GM21447 (cell line): ENCODE measurements around the gene TGM4.
"Not testable (repeated sequence)": the region's sequence is repeated elsewhere in the genome, so short reads cannot be mapped to it uniquely, and the experiment has no call there.

Source experiments
- ATAC-seq: cut with Tn5 transposase; IDR thresholded peaks from one replicate; pipeline ENCODE4 v1.9.1; 2021; ENCODE audit not compliant: unreplicated experiment

TGM4 gene

DNA sequence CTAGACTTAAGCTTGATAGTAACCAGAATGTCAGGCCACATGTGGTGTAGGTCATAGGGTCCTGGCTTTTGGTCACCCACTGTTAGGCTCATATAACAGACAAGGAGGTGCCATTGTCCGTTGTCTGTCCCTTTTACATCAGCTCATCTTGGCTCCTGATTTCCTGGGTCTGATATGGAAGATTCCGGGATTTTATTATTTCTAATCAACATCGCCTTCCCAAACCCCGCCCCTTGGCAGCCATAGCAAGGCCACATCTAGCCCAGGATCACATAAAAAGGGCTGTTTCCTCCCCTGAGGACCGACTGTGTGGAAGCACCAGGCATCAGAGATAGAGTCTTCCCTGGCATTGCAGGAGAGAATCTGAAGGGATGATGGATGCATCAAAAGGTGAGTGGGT, at the start of gene TGM4:
Gene TGM4, plus strand, starts transcription at position 301 of the 400 bp plus-strand sequence. Its CDS starts 71 bp downstream, at position 372.
- no peak for ATAC-seq

DNA sequence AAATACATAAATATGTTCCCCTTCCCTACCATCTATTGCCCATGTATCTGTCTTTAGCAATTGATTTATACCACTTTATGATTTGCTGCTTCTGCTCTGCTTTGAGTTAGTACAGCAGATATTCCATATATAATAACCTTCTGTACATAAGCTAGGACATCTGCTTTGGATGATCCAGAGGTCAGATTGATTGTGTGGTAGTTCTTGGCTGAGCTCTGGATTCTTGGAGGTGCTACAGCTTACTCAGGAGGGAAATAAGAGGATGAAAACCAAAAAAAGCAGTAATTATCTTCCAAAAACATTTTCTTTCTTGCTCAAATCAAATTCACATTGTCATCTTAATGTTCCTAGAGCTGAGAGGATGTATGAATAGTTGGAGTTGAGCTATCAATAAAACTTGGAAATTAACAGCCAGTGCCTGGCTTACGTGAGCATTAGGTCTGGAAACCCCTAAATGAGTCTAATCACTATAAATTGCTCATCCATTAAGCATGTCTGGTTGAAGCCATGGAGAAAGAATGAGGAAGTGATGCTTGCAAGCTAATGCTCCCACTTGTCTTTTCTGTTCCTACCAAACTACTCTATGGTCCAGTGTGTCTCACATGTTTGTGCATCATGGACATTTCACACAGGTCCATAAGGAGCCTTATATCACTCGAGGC, 49.0 kb upstream of the TGM4 start:
- ATAC-seq: no peak

DNA sequence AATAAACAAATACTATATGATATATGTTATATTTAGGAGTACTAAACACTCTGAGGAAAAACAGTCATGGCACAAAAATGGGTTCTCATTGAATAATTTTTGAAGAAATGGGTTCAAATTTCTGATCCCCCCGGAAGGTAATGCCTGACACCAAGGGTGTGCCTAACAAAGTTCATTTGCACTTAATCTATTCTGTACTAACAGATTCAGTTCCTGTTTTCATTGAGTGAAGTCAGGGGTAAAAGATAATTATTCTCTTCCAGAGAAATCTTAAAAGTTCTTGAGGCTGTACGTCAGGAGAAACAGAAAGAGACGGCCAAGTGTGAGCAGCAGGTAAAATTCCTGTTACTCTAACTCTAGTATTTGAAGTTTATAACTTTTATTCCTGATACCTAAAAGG, 47.2 kb upstream of the TGM4 start:
- ATAC-seq: no peak

DNA sequence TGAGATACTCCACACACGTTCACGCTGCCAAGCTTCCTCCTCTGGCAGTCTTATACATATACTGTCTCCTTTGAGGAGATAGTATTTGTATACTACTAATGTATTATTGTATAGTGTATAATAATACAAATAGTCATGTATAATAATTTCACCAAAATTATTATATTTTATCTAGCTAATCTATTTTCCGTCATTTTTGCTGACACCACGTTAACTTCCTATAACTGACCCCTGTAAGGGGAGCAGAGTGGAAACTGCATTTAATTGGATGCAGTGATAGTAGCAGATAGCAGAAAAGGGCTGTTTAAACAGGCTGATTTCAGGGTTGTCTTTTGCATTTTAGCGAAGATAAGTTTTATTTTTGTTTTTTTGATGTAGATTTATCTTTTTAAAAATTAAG, 43.2 kb upstream of the TGM4 start:
- ATAC-seq: no peak

DNA sequence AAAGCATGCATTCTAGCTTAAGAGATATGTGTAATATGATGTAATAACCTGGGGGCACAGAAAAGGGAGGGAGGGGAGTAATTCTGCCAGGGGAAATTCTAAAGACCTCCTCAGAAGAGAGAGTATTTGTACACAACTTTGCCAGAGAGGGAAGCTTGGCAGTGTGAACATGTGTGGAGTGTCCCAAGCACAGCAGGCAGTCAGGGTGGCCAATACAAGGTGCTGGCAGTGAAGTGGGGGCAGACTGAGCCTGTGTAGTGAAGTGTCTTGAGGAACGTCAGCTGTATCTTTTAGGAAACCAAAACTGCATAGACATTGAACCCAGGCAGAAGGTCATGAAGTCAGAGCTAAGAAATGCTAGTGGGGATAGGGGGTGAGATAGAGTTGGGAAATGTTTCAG, 42.4 kb upstream of the TGM4 start:
- no peak for ATAC-seq

DNA sequence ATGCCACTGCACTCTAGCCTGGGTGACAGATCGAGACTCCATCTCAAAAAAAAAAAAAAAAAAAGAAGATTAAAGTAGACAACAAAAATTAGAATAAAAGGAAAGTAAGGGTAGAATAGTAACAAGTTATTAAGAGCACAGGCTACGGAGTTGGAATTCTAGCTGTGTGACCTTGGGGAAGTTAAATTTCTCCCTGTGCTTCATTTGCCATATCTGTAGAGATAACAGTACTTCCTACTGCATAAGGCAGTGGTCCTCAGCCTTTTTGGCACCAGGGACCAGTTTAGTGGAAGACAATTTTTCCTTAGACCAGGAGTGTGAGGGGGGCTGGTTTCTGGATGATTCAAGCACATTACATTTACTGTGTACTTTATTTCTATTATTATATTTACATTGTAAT, 41.4 kb upstream of the TGM4 start:
- ATAC-seq: no peak

DNA sequence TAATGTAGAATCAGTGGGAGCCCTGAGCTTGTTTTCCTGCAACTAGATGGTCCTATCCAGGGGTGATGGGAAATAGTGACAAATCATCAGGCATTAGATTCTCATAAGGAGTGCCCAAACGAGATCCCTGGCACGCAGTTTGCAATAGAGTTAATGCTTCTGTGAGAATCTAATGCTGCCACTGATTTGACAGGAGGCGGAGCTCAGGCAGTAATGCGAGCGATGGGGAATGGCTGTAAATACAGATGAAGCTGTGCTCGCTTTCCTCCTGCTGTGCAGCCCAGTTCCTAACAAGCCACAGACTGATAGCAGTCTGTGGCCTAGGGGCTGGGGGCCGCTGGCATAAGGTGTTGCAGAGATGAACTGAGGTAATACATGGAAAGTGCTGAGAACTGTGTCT, 41.0 kb upstream of the TGM4 start:
- no peak for ATAC-seq

DNA sequence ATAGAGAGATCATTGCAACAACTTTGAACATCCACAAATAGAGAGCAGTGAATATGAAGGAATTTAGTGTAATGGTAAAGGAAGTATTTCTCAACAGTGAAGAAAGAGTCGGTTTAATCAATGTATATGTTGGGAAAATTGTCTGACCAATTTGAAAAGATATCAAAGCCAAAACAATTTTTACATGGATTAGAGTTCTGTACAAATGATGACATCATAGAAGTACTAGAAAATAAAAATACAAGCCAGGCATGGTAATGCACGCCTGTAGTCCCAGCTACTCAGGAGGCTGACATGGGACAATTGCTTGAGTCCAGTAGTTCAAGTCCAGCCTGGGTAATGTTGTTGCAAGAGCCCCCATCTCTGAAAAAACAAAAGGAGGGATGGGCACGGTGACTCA, 38.7 kb upstream of the TGM4 start:
- no peak for ATAC-seq

DNA sequence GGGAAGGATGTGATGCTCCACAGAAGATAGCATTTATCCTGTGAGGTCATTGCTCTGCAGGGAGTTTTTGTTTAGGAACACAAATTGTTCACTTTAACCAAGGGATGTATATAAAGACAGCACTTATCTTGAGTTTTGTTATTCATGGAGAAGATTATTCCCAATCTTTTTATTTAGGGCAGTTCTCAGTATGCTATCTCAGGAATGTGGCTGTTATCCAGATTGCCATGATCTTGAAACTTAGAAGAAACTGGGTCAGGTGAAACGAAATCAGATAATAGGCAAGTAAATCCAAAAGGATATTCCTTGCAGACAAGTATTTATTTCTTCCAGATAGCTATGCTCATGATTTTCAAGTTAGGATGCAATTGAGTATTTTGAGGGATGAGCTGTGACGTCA, 32.0 kb upstream of the TGM4 start:
- ATAC-seq: no peak

DNA sequence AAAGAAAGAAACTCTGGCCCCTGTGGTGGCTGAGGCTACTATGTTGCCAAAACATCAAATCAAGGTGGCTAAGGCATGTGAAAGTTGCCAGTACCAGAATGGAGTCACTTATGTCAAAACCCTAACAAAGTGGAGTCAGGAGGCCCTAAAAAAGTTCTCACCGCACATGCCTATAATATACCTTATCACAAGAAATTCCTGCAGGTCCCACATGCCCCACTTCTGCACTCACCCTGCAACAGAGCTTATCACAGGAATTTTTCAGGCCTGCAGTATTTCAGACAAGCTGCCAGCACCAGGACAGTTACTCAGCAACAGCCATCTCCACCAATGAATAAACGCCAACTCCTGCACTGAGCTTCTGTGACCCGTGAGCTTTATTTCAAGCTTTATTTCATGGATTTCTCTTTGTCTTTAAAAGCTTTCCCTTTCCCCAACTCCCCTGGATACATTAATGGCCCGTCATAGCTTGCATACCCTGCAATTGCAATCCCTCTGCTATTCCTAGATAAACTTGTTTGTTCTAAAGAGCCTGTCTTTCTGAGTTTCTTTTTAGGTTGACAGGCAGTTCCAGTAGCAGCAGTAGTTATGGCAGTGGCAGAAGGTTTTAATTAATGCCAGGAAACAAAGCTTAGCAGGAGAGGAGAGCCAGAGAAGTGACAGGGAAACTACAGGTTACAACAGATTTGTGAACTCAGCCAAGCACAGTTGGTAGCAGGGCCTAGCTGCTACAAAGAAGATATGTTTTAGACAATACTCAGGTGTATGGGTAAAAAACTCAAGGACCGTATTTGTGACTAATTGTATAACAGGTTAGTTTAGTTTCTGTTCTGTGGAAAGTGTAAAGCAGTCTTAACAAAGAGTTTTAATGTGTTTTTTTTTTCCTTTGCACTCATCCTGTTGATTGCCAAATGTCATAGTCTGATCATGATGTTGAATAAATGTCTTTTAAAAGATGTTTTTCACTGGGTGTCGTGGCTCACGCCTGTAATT, 28.6 kb upstream of the TGM4 start:
- no peak for ATAC-seq

DNA sequence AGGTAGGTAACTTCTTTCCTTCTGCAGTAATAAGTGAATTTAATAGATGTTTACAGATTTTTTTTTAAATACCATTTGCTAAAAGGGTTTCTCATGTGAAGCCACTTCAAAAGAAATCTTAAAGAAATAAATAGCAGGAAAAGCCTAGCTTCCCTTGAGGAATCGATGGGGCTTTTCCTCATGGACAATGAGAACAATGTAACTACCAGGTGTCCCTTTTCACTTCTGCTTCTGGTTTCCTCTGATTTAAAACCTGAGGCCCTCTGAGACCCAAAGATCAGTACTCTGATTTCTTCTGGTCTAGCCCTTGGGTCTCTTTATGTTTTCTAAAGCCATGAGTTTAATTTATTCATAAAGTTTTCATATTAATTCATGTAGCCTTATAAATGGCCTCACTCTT, 25.8 kb upstream of the TGM4 start:
- no peak for ATAC-seq

DNA sequence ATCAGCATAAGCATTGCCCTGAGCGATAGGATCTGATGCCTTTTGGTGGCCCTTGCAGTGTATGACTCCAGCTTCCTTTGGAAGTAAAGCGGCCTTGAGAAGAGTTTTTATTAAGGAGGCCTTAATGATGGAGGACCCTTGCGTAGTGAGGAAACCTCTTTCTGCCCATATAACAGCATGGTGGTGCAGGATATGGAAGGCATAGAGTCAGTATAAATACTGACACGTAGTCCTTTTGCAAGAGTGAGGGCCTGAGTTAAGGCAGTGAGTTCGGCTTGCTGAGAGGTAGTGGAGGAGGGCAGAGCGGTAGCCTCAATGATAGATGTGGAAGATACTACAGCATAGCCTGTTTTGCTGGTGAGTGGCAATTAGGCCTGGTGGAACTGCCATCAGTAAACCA, 17.7 kb upstream of the TGM4 start:
- ATAC-seq: not testable (repeated sequence)

DNA sequence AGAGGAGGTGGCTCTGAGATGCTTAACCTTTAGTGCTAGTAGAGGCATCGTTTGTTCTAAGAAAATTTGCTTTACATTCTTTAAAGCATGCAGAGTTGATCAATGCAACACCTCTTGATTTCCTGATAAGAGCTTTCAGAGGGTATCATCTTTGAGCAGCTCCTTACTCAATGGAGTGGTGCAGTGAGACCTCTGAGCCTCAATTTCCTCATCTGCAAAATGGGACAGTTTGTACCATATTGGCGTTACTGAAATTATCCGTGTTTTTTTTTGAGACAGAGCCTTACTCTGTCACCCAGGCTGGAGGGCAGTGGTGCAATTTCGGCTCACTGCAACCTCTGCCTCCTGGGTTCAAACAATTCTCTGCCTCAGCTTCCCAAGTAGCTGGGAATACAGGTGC, 14.3 kb upstream of the TGM4 start:
- ATAC-seq: no peak

DNA sequence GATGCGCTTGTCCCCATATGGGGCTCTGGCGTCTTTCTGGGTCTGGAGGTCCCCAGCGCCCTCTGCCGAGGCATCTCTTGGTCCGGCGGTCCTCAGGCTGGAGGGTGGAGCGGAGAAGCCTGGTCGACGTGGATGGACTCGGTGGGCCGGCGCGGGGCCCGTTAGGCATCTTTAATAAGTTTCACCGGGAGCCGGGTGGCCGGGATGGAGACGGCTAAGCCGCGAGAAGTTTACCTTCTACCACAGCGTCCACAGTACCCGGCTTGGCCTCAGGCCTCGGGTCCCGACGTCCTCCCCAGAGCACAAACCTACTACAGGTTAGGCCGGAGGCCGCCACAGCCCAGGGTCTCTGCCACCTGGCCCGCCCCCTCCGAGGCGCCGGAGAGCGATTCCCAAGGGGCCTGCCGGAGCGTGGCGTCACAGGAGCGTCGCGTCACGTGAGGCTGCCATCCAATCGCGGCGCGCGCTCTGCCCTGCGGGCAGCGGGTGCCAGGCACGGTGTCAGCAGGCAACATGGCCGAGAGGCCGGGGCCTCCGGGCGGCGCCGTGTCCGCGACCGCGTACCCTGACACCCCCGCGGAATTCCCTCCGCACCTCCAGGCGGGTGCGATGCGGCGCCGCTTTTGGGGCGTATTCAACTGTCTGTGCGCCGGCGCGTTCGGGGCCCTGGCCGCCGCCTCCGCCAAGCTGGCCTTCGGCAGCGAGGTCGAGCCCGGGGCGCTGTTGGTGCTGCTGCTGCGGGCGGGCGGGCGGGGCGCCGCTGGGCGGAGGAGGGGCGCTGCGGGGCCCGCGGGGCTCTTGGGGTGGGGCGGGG, 12.8 kb upstream of the TGM4 start, which contains the start of gene TMEM42:
Gene TMEM42, plus strand, starts transcription at position 501 of the 814 bp plus-strand sequence. Its CDS starts 13 bp downstream, at position 514.
- ATAC-seq: peak; percentile 84

DNA sequence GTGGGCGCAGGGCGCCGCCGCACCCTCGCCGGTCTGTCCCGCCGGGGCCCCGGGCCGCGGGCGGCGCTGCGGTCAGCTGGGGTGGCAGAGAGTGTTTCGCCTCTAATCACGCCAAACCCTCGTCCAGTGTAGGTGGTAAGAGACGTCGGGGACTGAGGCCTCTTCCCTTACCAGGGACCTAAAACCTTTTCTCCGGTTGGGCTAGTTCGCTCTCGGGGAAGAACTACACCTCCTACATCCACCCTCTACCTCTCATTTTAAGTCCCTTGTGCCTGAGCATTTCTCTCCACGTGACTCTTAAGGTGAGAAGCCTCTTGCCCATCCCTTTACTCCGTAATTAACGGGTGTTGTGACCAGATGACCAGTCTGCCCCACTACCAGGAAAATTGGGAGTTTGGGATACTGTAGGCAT, 12.2 kb upstream of the TGM4 start:
- peak; percentile 34 for ATAC-seq

DNA sequence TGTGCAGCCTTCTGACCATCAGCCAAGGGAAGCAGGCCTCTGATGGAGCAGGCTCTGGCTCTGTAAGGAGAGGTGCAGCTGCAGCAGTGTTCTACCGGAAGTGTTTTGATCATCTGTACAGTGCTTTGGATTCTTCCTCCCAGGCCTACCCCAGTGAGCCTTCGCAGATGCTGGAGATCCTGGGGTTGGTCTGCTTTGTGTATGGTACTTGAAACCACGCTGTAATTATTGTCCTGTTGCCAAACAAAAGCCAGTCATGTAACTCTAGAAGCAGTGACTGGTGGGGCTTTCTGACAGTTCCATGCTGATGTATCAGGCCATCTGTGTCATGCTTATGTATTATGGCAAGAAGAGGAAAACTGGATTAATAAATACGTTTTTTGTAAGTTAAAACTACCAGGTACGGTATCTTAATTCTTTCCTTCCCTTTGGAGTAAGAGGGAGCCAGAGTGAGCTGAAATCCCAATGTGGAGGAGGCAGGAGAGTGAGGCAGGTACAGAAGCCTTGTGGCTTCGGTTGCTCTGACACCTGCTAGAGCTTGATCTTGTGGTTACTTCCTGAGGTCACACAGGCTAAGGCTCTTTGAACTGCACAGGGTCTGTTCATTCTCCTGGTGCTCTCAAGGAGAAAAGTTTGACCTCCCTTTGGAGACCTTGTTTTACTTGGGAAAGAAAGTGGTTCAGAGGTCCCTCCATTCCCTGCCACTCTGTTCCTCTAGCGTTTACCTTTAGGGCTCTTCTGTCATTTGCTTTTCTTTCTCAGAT, 9.0 kb upstream of the TGM4 start:
- ATAC-seq: no peak

DNA sequence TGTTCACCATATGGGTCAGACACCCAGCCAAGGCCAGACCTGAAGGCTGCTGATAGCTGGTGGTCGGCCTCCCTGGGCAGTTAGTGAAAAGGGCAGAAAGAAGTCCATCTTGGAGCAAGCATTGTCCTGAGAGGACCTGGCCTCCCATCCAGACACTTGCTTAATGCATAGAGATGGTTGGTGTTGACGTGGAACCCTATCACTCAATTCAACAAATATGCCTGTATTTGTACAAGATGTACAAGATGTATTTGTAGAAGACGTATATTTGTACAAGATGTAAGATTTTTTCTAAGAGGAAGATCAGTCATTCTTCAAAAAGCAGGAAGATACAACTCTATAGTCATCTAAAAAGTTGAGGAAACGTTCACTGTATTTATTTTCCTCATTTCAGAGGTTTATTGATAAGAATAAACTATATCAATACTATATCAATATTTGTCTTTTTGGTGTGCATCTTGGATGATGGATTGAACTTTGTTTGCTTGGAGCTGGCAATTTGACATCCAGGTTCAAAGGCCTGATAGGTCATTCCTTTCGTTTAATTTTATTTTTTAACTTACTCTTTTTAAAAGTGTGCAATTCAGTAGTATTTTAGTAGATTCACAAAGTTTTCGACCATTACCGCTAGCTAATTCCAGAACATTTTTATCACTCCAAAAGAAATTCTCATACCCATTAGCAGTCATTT, 6.8 kb upstream of the TGM4 start:
- no peak for ATAC-seq

DNA sequence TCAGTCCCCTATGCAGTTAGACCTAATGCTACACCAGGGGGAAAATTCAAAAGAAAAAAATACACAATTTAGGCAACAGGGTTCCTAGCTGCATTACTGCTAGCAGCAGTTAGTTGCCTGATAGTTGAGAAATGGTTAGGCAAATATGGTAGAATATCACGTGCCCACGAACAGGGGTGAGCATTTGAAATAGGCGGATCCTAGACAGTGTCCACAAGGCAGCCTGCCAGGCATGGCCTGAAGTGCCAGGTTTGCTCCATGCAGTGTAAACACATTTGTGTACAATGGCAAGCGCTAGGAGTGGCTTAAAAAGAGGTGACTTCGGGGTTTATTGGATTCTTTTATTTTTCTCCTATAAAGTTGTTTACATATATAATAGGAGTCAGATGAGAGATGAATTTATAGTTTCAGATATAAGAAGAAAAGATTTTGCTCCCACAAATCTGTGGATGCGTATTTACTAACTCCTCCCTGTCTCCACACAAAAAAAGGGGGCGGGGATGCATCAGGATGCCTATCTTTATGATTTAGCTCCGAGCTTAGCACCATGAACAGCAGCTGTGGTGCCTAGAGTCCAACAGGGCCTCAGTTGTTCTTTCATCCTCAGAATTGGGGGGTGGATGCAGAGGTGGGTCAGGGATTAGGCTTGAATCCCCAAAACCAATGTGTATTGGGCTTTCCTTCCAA, 3.9 kb upstream of the TGM4 start:
- ATAC-seq: no peak

DNA sequence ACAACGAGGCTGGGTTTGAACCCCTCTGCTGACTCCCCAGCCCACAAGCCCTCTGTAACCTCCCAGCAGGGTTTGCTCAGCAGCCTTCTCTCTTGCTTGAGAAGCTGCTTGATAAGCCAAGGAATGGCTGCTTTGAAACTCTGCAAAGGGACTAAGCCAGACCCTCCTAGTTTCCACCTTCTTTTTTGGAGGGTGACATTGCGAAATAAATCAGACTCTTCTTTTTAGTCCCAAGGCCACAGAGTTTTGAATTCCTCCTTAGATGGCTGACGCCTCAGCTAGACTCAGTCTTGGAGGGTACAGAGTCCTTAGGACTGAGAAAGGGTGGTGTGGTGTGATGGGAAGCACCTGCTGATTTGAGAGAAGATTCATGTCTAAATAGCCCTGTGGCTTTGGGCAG, 1.2 kb downstream of the TGM4 start:
- ATAC-seq: no peak
